K562 (cell line): ENCODE results near the gene ARHGAP26. TPM values are rescaled to one million over a fixed set of nuclear protein-coding genes. Genes with fewer than 3 reads are reported as not detected.

Experiments
- ATAC-seq: fragments of 200-7000 bp; cut with Tn5 transposase; 3 replicates; pipeline ENCODE4 v1.9.1; 2020; ENCODE audit warnings: moderate library complexity
- BruUV-seq: library from RNA; stranded (reverse); fragments of 400-500 nt; replicated peaks from 2 replicates; lab custom pipeline; 2021; lab: Mats Ljungman, UMichigan
- CTCF ChIA-PET: fragments of 300-600 bp; formaldehyde crosslinking; extraction: SDS; loops from one replicate; lab custom pipeline; 2021; ENCODE audit warnings: low intra/inter-chr PET ratio; lab: Yijun Ruan, JAX
- POLR2A ChIA-PET: fragments of 300-600, 350-650 bp; sonication (Branson Sonifier 250); formaldehyde crosslinking; extraction: SDS; loops from one replicate; lab custom pipeline; 2021; ENCODE audit warnings: antibody characterized with exemption, inconsistent platforms; lab: Yijun Ruan, JAX
- DNase-seq, 4 experiments: peaks; one replicate each; pipeline versions ENCODE4 v3.0.0 to v3.0.0-alpha.2; 2011 to 2018; ENCODE audit warnings: low spot score in 3 of 4, mixed read lengths in 3 of 4; ENCODE audit errors: extremely low read depth in 1 of 4
- FAIRE-seq: peaks from 2 replicates; lab custom pipeline; 2011; peaks lifted over from hg19 to GRCh38; lab: Jason Lieb, UNC
- H2AFZ ChIP-seq: 2 replicates; pipeline ENCODE4 v1.6.0; 2011; ENCODE audit warnings: low read depth, low read length, control low read depth, inconsistent platforms
- H3K27ac ChIP-seq: fragments of 200-600 bp; 3 replicates; pipeline ENCODE4 v1.8.0; 2011; ENCODE audit warnings: low read depth, mild to moderate bottlenecking, control low read depth, inconsistent platforms, low read length, moderate library complexity, mixed read lengths; ENCODE audit errors: extremely low read depth
- H3K27me3 ChIP-seq, 2 experiments: fragments of 300-600 bp in 1 of 2; 2 replicates in 1 of 2; 3 replicates in 1 of 2; pipeline versions ENCODE4 v1.6.0 to v1.8.0; 2011; ENCODE audit warnings: inconsistent platforms in 2 of 2, low read length in 2 of 2, mild to moderate bottlenecking in 1 of 2, mixed read lengths in 1 of 2, moderate library complexity in 1 of 2; ENCODE audit not compliant: control insufficient read depth in 2 of 2, insufficient read depth in 2 of 2
- H3K36me3 ChIP-seq: fragments of 300-600 bp; 3 replicates; pipeline ENCODE4 v1.8.0; 2011; ENCODE audit warnings: mild to moderate bottlenecking, low read length, inconsistent platforms; ENCODE audit not compliant: control insufficient read depth, insufficient read depth
- H3K4me1 ChIP-seq, 2 experiments: fragments of 200-600 bp in 1 of 2; replicated peaks in 1 of 2; 2 replicates in 1 of 2; 3 replicates in 1 of 2; pipeline versions ENCODE4 v1.5.1 to v1.8.0; 2011; ENCODE audit warnings: inconsistent platforms in 2 of 2, low read length in 2 of 2, mild to moderate bottlenecking in 1 of 2, mixed read lengths in 1 of 2, moderate library complexity in 1 of 2; ENCODE audit not compliant: control insufficient read depth in 2 of 2, insufficient read depth in 2 of 2
- H3K4me2 ChIP-seq: 2 replicates; pipeline ENCODE4 v1.6.1; 2011; ENCODE audit warnings: low read length, control low read depth, inconsistent platforms, mixed read lengths; ENCODE audit not compliant: insufficient read depth
- H3K4me3 ChIP-seq: fragments of 200-600 bp; sonication (generic), shearing (Covaris generic); 2 replicates; pipeline ENCODE4 v1.5.1; 2016; ENCODE audit warnings: control low read depth, inconsistent platforms
- H3K79me2 ChIP-seq: fragments of 200-600 bp; 3 replicates; pipeline ENCODE4 v1.8.0; 2011; ENCODE audit warnings: low read length, inconsistent platforms; ENCODE audit not compliant: control insufficient read depth, insufficient read depth
- H3K9ac ChIP-seq, 2 experiments: 2 replicates each; pipeline versions ENCODE4 v1.6.0 to v1.6.1; 2011; ENCODE audit warnings: low read depth in 2 of 2, low read length in 2 of 2, control low read depth in 1 of 2, inconsistent platforms in 1 of 2, mild to moderate bottlenecking in 1 of 2, mixed read lengths in 1 of 2; ENCODE audit not compliant: insufficient read depth in 1 of 2
- H3K9me1 ChIP-seq: one replicate; pipeline ENCODE4 v1.6.0; 2011; ENCODE audit warnings: inconsistent platforms, mild to moderate bottlenecking, low read length, moderate library complexity; ENCODE audit not compliant: control insufficient read depth, insufficient read depth
- H3K9me3 ChIP-seq: replicated peaks from 2 replicates; pipeline ENCODE4 v1.5.1; 2011; ENCODE audit warnings: low read depth, low read length, inconsistent platforms; ENCODE audit not compliant: control insufficient read depth, insufficient read depth
- H4K20me1 ChIP-seq: replicated peaks from 2 replicates; pipeline ENCODE4 v1.6.1; 2011; ENCODE audit warnings: low read length, inconsistent platforms, mixed read lengths; ENCODE audit not compliant: control insufficient read depth, insufficient read depth
- DEAF1 ChIP-seq: fragments of 450-650 bp; formaldehyde crosslinking; IDR thresholded peaks from 2 replicates; pipeline ENCODE4 v1.4.0; 2020; ENCODE audit warnings: mild to moderate bottlenecking, moderate library complexity
- FOXA1 ChIP-seq: fragments of 450-650 bp; IDR thresholded peaks from 2 replicates; pipeline ENCODE4 v1.6.1; 2016; ENCODE audit warnings: mild to moderate bottlenecking, borderline replicate concordance
- MXI1 ChIP-seq: IDR thresholded peaks from 2 replicates; pipeline ENCODE4 v1.6.1; 2011; ENCODE audit warnings: low read depth, mild to moderate bottlenecking, improper control_type of control experiment, low read length
- NUFIP1 ChIP-seq: fragments of 450-650 bp; IDR thresholded peaks from 2 replicates; pipeline ENCODE4 v1.6.1; 2018; ENCODE audit not compliant: partially characterized antibody
- POLR3A ChIP-seq: IDR thresholded peaks from 2 replicates; pipeline ENCODE4 v1.6.1; 2011; ENCODE audit warnings: borderline replicate concordance, mild to moderate bottlenecking, moderate library complexity; ENCODE audit not compliant: insufficient read length, insufficient read depth; ENCODE audit errors: extremely low read depth
- PURB ChIP-seq: sonication (generic); formaldehyde crosslinking; IDR thresholded peaks from 2 replicates; pipeline ENCODE4 v1.9.0; 2021; ENCODE audit warnings: low read depth, mild to moderate bottlenecking, missing genetic modification reagents
- SAP30 ChIP-seq: fragments of 200-600 bp; sonication (generic); IDR thresholded peaks from 2 replicates; pipeline ENCODE4 v1.6.1; 2012; ENCODE audit warnings: borderline replicate concordance, low read depth, mild to moderate bottlenecking, moderate library complexity, low read length, control low read depth, inconsistent platforms; ENCODE audit not compliant: insufficient read depth, poor library complexity, severe bottlenecking
- SIRT6 ChIP-seq: IDR thresholded peaks from one replicate; pipeline ENCODE4 v1.6.1; 2012; ENCODE audit warnings: low read depth, mild to moderate bottlenecking, control low read depth, inconsistent platforms, low read length, moderate library complexity
- SREBF2 ChIP-seq: sonication (generic); formaldehyde crosslinking; IDR thresholded peaks from 2 replicates; pipeline ENCODE4 v1.4.0; 2020; ENCODE audit warnings: mild to moderate bottlenecking, missing genetic modification reagents
- TFAP4 ChIP-seq: sonication (generic); formaldehyde crosslinking; IDR thresholded peaks from 2 replicates; pipeline ENCODE4 v1.8.0; 2022; ENCODE audit warnings: missing genetic modification reagents, mild to moderate bottlenecking, moderate library complexity, borderline replicate concordance
- ZC3H11A ChIP-seq: IDR thresholded peaks from 2 replicates; pipeline ENCODE4 v1.6.1; 2012; ENCODE audit warnings: low read depth, low read length, improper control_type of control experiment
- ZC3H8 ChIP-seq: fragments of 450-650 bp; IDR thresholded peaks from 2 replicates; pipeline ENCODE4 v1.6.1; 2017
- ZNF57 ChIP-seq: fragments of 450-650 bp; formaldehyde crosslinking; IDR thresholded peaks from 2 replicates; pipeline ENCODE4 v1.4.0; 2020; ENCODE audit warnings: mild to moderate bottlenecking, moderate library complexity
- ZZZ3 ChIP-seq: fragments of 450-650 bp; IDR thresholded peaks from 2 replicates; pipeline ENCODE4 v1.6.1; 2016; ENCODE audit warnings: antibody characterized with exemption, mild to moderate bottlenecking, moderate library complexity
- WGBS: fragments of 100-300 bp; shearing (Covaris generic); methylation state at CpG from one replicate; pipeline ENCODE4 v1.1.6; 2016; ENCODE audit warnings: low coverage, mixed read lengths; ENCODE audit not compliant: insufficient coverage; ENCODE audit errors: missing lambda C conversion rate; 5-methylcytosine and 5-hydroxymethylcytosine counted together
- in situ Hi-C: fragments of 300-500 bp; cut with MboI; formaldehyde crosslinking; loops from 4 replicates; pipeline ENCODE4 v1.15.0; 2018; ENCODE audit warnings: inconsistent platforms, mixed read lengths
- intact Hi-C: fragments of 100-400 bp; cut with micrococcal nuclease; formaldehyde crosslinking; loops from 2 replicates; pipeline ENCODE4 v1.14.2; 2022
- polyA plus RNA-seq, 8 experiments: library from polyadenylated mRNA; depleted of rRNA in 4 of 8; stranded (reverse) in 5 of 8; unstranded in 3 of 8; fragments of >200 nt; fragmentation: Nextera tagmentation in 2 of 8; fragmentation: Illumina TruSeq in 1 of 8; extraction: Ambion mirVana in 2 of 8; extraction: Trizol in 1 of 8; gene quantifications; 2 replicates each; pipeline versions ENCODE4 v1.2.1 to v1.2.3, GENCODE V29; 2011 to 2014; ENCODE audit warnings: inconsistent platforms in 1 of 8, missing spikeins in 1 of 8
- total RNA-seq, 7 experiments: library from RNA; depleted of rRNA in 6 of 7; stranded (reverse); fragments of >200 nt in 6 of 7; fragmentation: Illumina TruSeq in 2 of 7; extraction: Trizol in 2 of 7; gene quantifications; 2 replicates each; pipeline versions ENCODE4 v1.2.1 to v1.2.3, GENCODE V29; 2011 to 2021; ENCODE audit warnings: low replicate concordance in 1 of 7

ARHGAP26 gene
- total and polyA plus RNA-seq, 9 of the 15 experiments (the other 6 are each of a cell fraction or from before 2014, with no cell fraction given) = 0.13 to 1.1 (median 0.55) TPM

GRCh38 chr5:143227301-143227700 is 457.1 kb downstream of the ARHGAP26 start:
- CTCF ChIA-PET = interaction anchor here (0.6 kb wide), 1 partner anchor 8 kb away, joined by 3 read pairs; no protein-coding TSS in a partner anchor
- no TSS peak for BruUV-seq
- intact Hi-C loops = no loop called here
- Histone ChIP-seq H3K9me1 (no peaks in the 10 kb centered on the region), H4K20me1 (no peaks in the 10 kb centered on the region), H3K9ac (no peak overlapping the region), H3K4me2 (no peak overlapping the region), H3K27ac (no peak overlapping the region)
- WGBS = 62% methylated on average over 6 of the region's 6 CpGs
- no peak for DNase-seq
- TF ChIP-seq FOXA1 = no peak
- no peak for TF ChIP-seq POLR3A
- no peak for TF ChIP-seq ZC3H11A
- no peak for TF ChIP-seq DEAF1 (CRISPR knock-in tag)
- TF ChIP-seq ZNF57 (CRISPR knock-in tag) = no peak
- TF ChIP-seq PURB (CRISPR knock-in tag) = no peak
- TF ChIP-seq SREBF2 = no peak
- TF ChIP-seq TFAP4 (CRISPR knock-in tag) = no peak
- TF ChIP-seq SIRT6 = no peak
- no peak for TF ChIP-seq SAP30
- TF ChIP-seq NUFIP1 = no peak
- no peak for TF ChIP-seq MXI1
- no peak for TF ChIP-seq ZC3H8
- TF ChIP-seq ZZZ3 = no peak
- TF ChIP-seq, all 486 proteins: peak for 0
- in situ Hi-C loops = no loop called here
- H3K9me3 ChIP-seq = no peaks in the 10 kb centered on the region
- H3K4me3 ChIP-seq = no peak overlapping the region
- no peaks in the 10 kb centered on the region for H3K36me3 ChIP-seq
- H3K4me1 ChIP-seq = peaks cover 10 to 26% of the 10 kb centered on the region in 2 experiments
- FAIRE-seq (no peak), ATAC-seq (no peak)
- POLR2A ChIA-PET = interaction anchor here (0.6 to 1.1 kb wide), 2 partner anchors 13 to 19 kb away, joined by 3 to 4 read pairs; no protein-coding TSS in a partner anchor
- H2AFZ ChIP-seq = no peak overlapping the region
- H3K27me3 ChIP-seq = no peaks in the 10 kb centered on the region
- H3K79me2 ChIP-seq = no peaks in the 10 kb centered on the region
